ENCODE data around the gene FOXE1. TPM values are rescaled to one million over a fixed set of nuclear protein-coding genes. Genes with fewer than 3 reads are reported as not detected.

Gene FOXE1
- under 0.01 and 0.38 TPM in 2 replicates for total RNA-seq

DNA sequence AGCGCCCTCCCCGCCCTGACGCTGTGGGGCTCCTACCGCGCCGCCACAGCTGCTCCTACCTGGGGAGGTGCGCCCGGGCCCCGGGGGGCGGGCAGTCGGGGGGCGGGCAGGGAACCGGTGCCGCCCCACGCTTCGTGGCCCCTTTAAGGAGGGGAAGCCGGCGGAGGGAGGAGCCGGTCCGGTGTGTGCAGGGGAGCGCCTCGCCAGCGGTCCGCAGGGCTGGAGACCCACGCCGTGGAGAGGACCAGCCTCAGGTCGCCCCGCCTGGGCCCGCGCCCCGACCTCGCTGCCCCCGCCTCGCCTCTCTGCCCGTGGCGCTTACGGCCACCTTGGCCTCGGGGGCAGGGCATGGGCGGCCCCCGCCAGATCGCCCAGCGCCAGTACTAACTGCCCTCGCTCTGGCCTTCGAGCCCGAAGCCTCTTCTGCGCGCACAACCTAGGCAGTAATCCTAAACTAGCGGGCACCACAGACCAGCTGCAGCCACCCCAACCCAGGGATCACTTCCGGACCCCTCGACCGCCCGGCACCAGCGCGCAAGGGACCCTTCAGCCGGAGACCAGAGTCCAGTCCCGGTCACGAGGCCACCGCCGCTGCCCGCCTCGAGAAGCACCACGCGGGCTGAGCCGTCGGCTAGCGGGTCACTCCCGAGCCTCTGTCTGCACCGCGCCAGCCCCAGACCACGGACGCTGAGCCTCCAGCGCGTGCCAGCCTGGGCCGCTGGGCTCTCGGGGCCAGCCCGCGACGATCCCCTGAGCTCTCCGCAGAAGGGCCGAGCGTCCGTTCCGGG lies at the start of gene FOXE1:
TSS of gene FOXE1 (plus strand) at position 171 of the 788 bp plus-strand sequence. CDS start 689 bp downstream, outside the sequence.

Other genes starting within 250 kb of the FOXE1 start
- 9.8 and 10.8 TPM in 2 replicates for gene TSTD2, start 219.9 kb upstream of the FOXE1 start, total RNA-seq
- gene NCBP1, start 219.4 kb upstream of the FOXE1 start, total RNA-seq: 13.7 and 26.4 TPM in 2 replicates
- 1.8 and 2.8 TPM in 2 replicates for gene XPA, start 155.9 kb upstream of the FOXE1 start, total RNA-seq
- 7.5 and 14.5 TPM in 2 replicates for gene TRMO, start 69.3 kb downstream of the FOXE1 start, total RNA-seq
- gene HEMGN, start 84.9 kb downstream of the FOXE1 start, total RNA-seq: not detected in 2 replicates
- 9.9 and 19.2 TPM in 2 replicates for gene ANP32B, start 130.1 kb downstream of the FOXE1 start, total RNA-seq
- 46.5 and 74.0 TPM in 2 replicates for gene NANS, start 203.5 kb downstream of the FOXE1 start, total RNA-seq

Measured in mesangial cell (primary cell).